ENCODE results near the gene PDCD10.

GRCh38 chr3:167761302-167761701 lies 26.6 kb upstream of the PDCD10 start:
- no peak for TF ChIP-seq POLR2AphosphoS5 (IDR thresholded peaks at IDR 0.05; ENCODE audit: low read depth, low read length)
- TF ChIP-seq POLR2A (IDR thresholded peaks at IDR 0.05; ENCODE audit: low read depth, low read length): no peak
- no peak for TF ChIP-seq PAX5 (IDR thresholded peaks at IDR 0.05; ENCODE audit: insufficient read depth, low read length, severe bottlenecking)
- TF ChIP-seq TAF1 (IDR thresholded peaks at IDR 0.05; ENCODE audit: low read depth, low read length): no peak
